Tibial artery (tissue), 4 donors: ENCODE data around the gene PDE1C.

Experiments
- DNase-seq, 2 donors: peaks; one replicate each; pipeline ENCODE4 v3.0.0-alpha.2; 2019
- H3K27ac ChIP-seq, 2 donors: fragments of 200-600 bp; sonication (generic) in 1 of 2; 1 replicate in 1 of 2; 2 replicates in 1 of 2; pipeline ENCODE4 v1.5.1; 2018 to 2019; ENCODE audit warnings: mild to moderate bottlenecking in 1 of 2
- H3K27me3 ChIP-seq, 2 donors: fragments of 200-600 bp; sonication (generic) in 1 of 2; one replicate each; pipeline versions ENCODE4 v1.5.1 to v1.6.0; 2016 to 2019
- H3K36me3 ChIP-seq, 3 donors: fragments of 200-600 bp; sonication (generic) in 2 of 3; one replicate each; pipeline ENCODE4 v1.5.1; 2016 to 2019; ENCODE audit warnings: mild to moderate bottlenecking in 2 of 3
- H3K4me1 ChIP-seq, 4 donors: fragments of 200-600 bp; sonication (generic) in 2 of 4; 1 replicate in 3 of 4; 2 replicates in 1 of 4; pipeline ENCODE4 v1.5.1; 2016 to 2019
- H3K4me3 ChIP-seq, 2 donors: fragments of 200-600 bp; sonication (generic) in 1 of 2; 1 replicate in 1 of 2; 2 replicates in 1 of 2; pipeline ENCODE4 v1.5.1; 2018 to 2019; ENCODE audit warnings: mild to moderate bottlenecking in 2 of 2
- H3K9me3 ChIP-seq, 3 donors: fragments of 200-600 bp; sonication (generic) in 1 of 3; one replicate each; pipeline ENCODE4 v1.5.1; 2016 to 2019
- CTCF ChIP-seq, 2 experiments: fragments of 200-600 bp in 1 of 2; fragments of 450-650 bp in 1 of 2; IDR thresholded peaks; one replicate each; pipeline ENCODE4 v1.5.1; 2017 to 2019; ENCODE audit warnings: antibody characterized with exemption in 2 of 2, mild to moderate bottlenecking in 1 of 2, moderate library complexity in 1 of 2
- intact Hi-C: fragments of 100-400 bp; cut with DNase I; formaldehyde crosslinking; loops from one replicate; pipeline ENCODE4 v1.15.0; 2023; ENCODE audit warnings: low total_unique reads

Gene PDE1C

DNA sequence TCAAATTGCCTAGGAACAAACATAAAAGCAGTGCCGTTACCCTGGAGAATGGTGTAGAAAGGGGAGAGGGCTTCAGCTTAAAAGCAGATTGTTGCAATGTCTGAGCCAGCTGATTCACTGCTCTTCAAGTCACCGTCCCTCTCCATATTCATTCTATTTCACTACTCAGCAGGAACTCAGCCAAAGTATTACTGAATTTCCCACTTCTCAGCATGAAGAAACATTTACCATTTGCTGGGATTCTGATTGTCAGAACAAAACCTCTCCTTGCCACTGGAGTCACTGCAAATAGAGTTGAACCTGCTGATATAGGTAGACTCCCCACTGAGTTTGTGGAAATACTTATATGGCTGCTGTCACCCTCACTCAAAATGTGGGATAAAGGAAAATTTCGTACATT, 311.5 kb downstream of the PDE1C start:
- TF ChIP-seq CTCF (IDR thresholded peaks at IDR 0.05) = no peak
- intact Hi-C loops = no loop called here

GRCh38 chr7:31751726-31752125, 318.5 kb downstream of the PDE1C start:
- intact Hi-C loops = no loop called here
- H3K4me3 ChIP-seq = no peak overlapping the region
- H3K4me1 ChIP-seq = no peaks in the 10 kb centered on the region
- no peaks in the 10 kb centered on the region for H3K9me3 ChIP-seq
- no peaks in the 10 kb centered on the region for H3K36me3 ChIP-seq
- DNase-seq = no peak
- no peaks in the 10 kb centered on the region for H3K27me3 ChIP-seq
- H3K27ac ChIP-seq = no peak overlapping the region
- no peak for TF ChIP-seq CTCF (IDR thresholded peaks at IDR 0.05)

More for the DNA sequence above, 311.5 kb downstream of the PDE1C start:
- Histone ChIP-seq H3K4me3 (no peak overlapping the region), H3K4me1 (peaks cover 0 to 11% (median 0%) of the 10 kb centered on the region in 4 donors), H3K27ac (no peak overlapping the region), H3K27me3 (no peaks in the 10 kb centered on the region), H3K36me3 (no peaks in the 10 kb centered on the region), H3K9me3 (no peaks in the 10 kb centered on the region)
- no peak for DNase-seq

GRCh38 chr7:31748084-31748483, 322.1 kb downstream of the PDE1C start:
- no peak for TF ChIP-seq CTCF (IDR thresholded peaks at IDR 0.05)
- Histone ChIP-seq H3K36me3 (no peaks in the 10 kb centered on the region), H3K27me3 (no peaks in the 10 kb centered on the region), H3K4me1 (no peaks in the 10 kb centered on the region), H3K4me3 (no peak overlapping the region), H3K27ac (no peak overlapping the region), H3K9me3 (no peaks in the 10 kb centered on the region)
- intact Hi-C loops = no loop called here
- no peak for DNase-seq

DNA sequence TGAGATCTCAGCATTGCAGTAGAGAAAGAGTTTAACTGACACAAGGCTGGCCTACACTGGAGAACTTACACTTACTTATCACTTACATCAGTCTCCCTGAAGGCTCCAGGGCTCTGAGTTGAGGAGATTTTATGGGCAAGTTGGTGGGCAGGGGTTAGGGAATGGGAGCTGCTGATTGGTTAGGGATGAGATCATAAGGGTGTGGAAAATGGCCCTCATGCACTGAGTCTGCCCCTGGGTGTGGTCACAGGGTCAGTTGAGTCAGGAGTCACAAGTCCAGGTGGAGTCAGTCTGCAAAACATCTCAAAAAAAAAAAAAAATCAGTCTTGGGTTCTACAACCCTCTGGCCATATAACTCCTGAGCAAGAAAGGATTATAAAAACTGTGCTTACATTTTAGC, 322.7 kb downstream of the PDE1C start:
- Histone ChIP-seq H3K4me1 (no peaks in the 10 kb centered on the region), H3K27ac (no peak overlapping the region), H3K36me3 (no peaks in the 10 kb centered on the region), H3K27me3 (no peaks in the 10 kb centered on the region), H3K4me3 (no peak overlapping the region), H3K9me3 (no peaks in the 10 kb centered on the region)
- DNase-seq = no peak
- no peak for TF ChIP-seq CTCF (IDR thresholded peaks at IDR 0.05)
- intact Hi-C loops = no loop called here

GRCh38 chr7:31744294-31744874, 325.8 kb downstream of the PDE1C start:
- no peaks in the 10 kb centered on the region for H3K4me1 ChIP-seq
- H3K27ac ChIP-seq = no peak overlapping the region
- peak; percentile 84 to 94 for TF ChIP-seq CTCF (IDR thresholded peaks at IDR 0.05)
- peak; percentile 68 to 72 for DNase-seq
- H3K4me3 ChIP-seq = no peak overlapping the region
- H3K9me3 ChIP-seq = no peaks in the 10 kb centered on the region
- intact Hi-C loops = loop anchor here (5.0 kb wide), 1 partner anchor 458 kb away; no protein-coding TSS in a partner anchor
- no peaks in the 10 kb centered on the region for H3K36me3 ChIP-seq
- H3K27me3 ChIP-seq = no peaks in the 10 kb centered on the region

GRCh38 chr7:31741852-31742251, 328.4 kb downstream of the PDE1C start:
- intact Hi-C loops = loop anchor here (5.0 kb wide), 1 partner anchor 460 kb away; no protein-coding TSS in a partner anchor
- Histone ChIP-seq H3K27me3 (no peaks in the 10 kb centered on the region), H3K27ac (no peak overlapping the region), H3K4me1 (no peaks in the 10 kb centered on the region), H3K4me3 (no peak overlapping the region), H3K36me3 (no peaks in the 10 kb centered on the region), H3K9me3 (no peaks in the 10 kb centered on the region)
- no peak for TF ChIP-seq CTCF (IDR thresholded peaks at IDR 0.05)
- DNase-seq = no peak
